ENCODE results near the gene SUSD1. TPM values are rescaled to one million over a fixed set of nuclear protein-coding genes. Genes with fewer than 3 reads are reported as not detected.

Gene SUSD1
- total and polyA plus RNA-seq, 2 donors (not counting 3 experiments of a cell fraction or from before 2014, with no cell fraction given), result 33.1 to 37.8 TPM

- H3K9me1 ChIP-seq (replicated peaks; ENCODE audit: control insufficient read depth, extremely low read depth, insufficient read depth, low read length), result no peaks in the 10 kb centered on the region
- H3K4me1 ChIP-seq (ENCODE audit: control insufficient read depth, extremely low read depth, insufficient read depth, low read length), result no peaks in the 10 kb centered on the region
- H3K27ac ChIP-seq (ENCODE audit: insufficient read depth, low read depth, low read length), result no peak overlapping the region
- no peaks in the 10 kb centered on the region for H3K9me3 ChIP-seq (replicated peaks; ENCODE audit: control insufficient read depth, insufficient read depth, low read length)
- no peak overlapping the region for H3K9ac ChIP-seq (replicated peaks; ENCODE audit: extremely low read depth, insufficient read depth, low read length)
- H3K36me3 ChIP-seq (ENCODE audit: control insufficient read depth in 2 of 2, extremely low read depth in 1 of 2, insufficient read depth in 2 of 2, low read length in 2 of 2), result no peaks in the 10 kb centered on the region
- H3K4me3 ChIP-seq (replicated peaks in 1 of 3; ENCODE audit: insufficient read depth in 1 of 3, low read depth in 1 of 3, low read length in 3 of 3), result no peak overlapping the region
- ChIA-PET POLR2A (no interaction called here), CTCF (no interaction called here)
- BruUV-seq (replicated peaks), result no TSS peak
- FAIRE-seq, result no peak
- no peak overlapping the region for H2AFZ ChIP-seq (ENCODE audit: low read depth, low read length)
- no peaks in the 10 kb centered on the region for H4K20me1 ChIP-seq (replicated peaks; ENCODE audit: control insufficient read depth, extremely low read depth, insufficient read depth, low read length)
- DNase-seq (ENCODE audit: low read depth, low spot score), result no peak
- intact Hi-C loops (cut with micrococcal nuclease), result no loop called here
- no peaks in the 10 kb centered on the region for H3K27me3 ChIP-seq (ENCODE audit: control insufficient read depth in 2 of 2, insufficient read depth in 2 of 2, low read length in 2 of 2)
- TF ChIP-seq FOS (IDR thresholded peaks at IDR 0.05; ENCODE audit: borderline replicate concordance, insufficient read depth, low read length), result no peak
- TF ChIP-seq CTCF (IDR thresholded peaks at IDR 0.05; ENCODE audit: extremely low read depth in 1 of 2, insufficient read depth in 1 of 2, low read depth in 1 of 2, low read length in 2 of 2), result no peak
- TF ChIP-seq JUN (IDR thresholded peaks at IDR 0.05; ENCODE audit: borderline replicate concordance, insufficient read depth, insufficient read length, low read depth), result no peak
- no peak for TF ChIP-seq GATA2 (IDR thresholded peaks at IDR 0.05; ENCODE audit: insufficient read depth, insufficient read length, low read depth, low read length)
- TF ChIP-seq MYC (IDR thresholded peaks at IDR 0.05; ENCODE audit: low read depth, low read length), result no peak
- no peak for TF ChIP-seq POLR2A (IDR thresholded peaks at IDR 0.05; ENCODE audit: low read depth, low read length)
- TF ChIP-seq POLR2AphosphoS5 (IDR thresholded peaks at IDR 0.05; ENCODE audit: insufficient read depth, low read depth, low read length), result no peak
- no peak for TF ChIP-seq EZH2 (IDR thresholded peaks at IDR 0.05; ENCODE audit: borderline replicate concordance, low read depth, low read length, severe bottlenecking)
- H3K4me2 ChIP-seq (ENCODE audit: insufficient read depth, low read length), result no peak overlapping the region
- H3K79me2 ChIP-seq (ENCODE audit: control insufficient read depth, insufficient read depth, low read length), result no peaks in the 10 kb centered on the region
- dilution Hi-C loops (cut with MboI; ENCODE audit: extremely low pct_ligation_motif_present, low sequenced_read_pairs), result no loop called here
Measured at GRCh38 chr9:112159781-112160180, 15.3 kb downstream of the SUSD1 start.

Measured in endothelial cell of umbilical vein (primary cell).